Myocyte (in vitro differentiated cells): ENCODE results near the gene UBE2G2. TPM values are rescaled to one million over a fixed set of nuclear protein-coding genes. Genes with fewer than 3 reads are reported as not detected.

ENCODE experiments used
- DNase-seq: peaks from one replicate; pipeline ENCODE4 v3.0.0-alpha.2; 2012; ENCODE audit warnings: low read depth
- total RNA-seq: library from RNA; depleted of rRNA; stranded (reverse); fragments of >200 nt; gene quantifications from 2 replicates; pipeline ENCODE4 v1.2.3, GENCODE V29; 2014

UBE2G2 gene
- total RNA-seq, 1 donor from 2014 or later, result 99.8 TPM

DNA sequence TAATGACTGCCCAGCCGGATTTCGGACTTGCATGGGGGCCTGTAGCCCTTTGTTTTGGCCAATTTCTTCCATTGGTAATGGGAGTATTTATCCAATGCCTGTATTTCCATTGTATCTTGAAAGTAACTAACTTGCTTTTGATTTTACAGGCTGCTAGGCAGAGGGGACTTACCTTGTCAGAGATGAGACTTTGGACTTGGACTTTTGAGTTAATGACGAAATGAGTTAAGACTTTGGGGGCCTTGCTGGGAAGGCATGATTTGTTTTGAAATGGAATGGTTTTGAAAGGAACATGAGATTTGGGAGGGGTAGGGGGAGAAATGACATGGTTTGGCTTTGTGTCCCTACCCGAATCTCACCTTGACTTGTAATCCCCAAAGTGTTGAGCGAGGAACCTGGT lies 9.6 kb downstream of the UBE2G2 start:
- no peak for DNase-seq

DNA sequence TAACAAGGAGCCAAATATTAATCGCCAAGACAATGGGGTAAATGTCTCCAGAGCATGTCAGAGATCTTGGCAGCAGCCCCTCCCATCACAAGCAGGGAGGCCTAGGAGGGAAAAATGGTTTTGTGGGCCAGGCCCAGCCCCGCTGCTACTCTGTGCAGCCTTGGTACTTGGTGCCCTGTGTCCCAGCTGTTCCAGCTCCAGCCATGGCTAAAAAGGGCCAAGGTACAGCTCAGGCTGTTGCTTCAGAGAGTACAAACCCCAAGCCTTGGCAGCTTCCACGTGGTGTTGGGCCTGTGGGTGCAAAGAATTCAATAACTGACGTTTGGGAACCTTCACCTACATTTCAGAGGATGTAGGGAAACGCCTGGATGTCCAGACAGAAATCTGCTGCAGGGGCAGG lies 10.4 kb downstream of the UBE2G2 start:
- DNase-seq, result no peak

DNA sequence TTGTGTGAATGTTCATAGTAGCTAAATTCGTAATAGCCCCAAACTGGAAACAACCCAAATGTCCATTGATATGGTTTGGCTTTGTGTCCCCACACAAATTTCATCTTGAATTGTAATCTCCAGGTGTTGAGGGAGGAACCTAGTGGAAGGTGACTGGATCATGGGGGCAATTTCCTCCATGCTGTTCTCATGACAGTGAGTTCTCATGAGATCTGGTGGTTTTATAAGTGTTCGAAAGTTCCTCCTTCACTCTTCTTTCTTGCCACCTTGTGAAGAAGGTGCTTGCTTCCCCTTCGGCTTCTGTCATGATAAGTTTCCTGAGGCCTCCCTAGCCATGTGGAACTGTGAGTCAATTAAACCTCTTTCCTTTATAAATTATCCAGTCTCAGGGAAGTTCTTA lies 11.3 kb downstream of the UBE2G2 start:
- DNase-seq, result no peak

DNA sequence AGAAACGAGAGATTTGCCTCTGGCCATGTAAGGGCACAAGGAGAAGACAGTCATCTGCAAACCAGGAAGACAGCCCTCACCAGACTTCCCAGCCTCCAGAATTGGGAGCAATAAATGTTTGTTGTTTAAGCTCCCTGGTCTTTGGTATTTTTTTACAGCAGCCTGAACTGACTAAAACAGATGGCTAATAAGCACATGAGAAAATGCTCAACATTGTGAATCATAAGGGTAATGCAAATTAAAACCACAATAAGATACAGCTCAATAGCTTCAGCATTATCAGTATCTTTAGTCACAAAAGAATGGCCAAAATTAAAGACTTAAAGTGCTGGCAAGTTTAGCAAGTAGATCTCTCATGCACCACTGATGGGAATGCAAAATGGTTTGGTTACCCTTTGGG lies 11.7 kb downstream of the UBE2G2 start:
- peak; percentile 37 for DNase-seq

DNA sequence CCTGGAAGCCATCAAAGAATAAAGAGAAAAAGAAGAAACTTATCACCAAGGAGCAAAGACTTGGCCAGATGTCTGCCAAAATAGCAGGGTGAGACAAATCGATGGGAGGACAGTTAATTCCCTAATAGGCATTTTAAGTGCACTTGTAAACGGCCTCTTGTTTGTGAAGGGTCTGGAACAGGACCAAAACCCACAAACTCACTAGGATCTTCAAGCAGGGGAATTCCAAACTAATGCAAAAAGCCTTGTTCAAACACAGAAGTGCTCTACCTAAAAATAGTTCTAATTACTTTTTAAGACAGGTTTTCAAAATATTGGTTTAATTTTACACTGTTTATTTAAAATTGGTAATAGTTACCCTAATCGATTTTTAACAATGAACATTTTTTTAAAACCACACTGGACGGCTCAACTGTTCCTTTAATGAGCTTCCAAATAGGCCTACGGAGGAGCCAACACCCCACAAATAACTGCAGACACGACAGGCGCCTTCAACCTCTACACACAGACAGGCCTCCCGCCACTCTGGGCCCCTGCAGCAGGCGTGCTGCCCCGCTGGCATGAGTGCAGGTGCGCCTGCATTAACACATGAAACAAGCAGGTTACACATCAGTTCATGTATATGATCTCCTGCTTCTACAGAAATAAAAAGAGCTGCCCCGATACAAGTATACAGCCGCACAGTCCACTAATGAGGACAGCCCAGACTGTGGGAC lies 15.8 kb downstream of the UBE2G2 start:
- DNase-seq, result no peak

DNA sequence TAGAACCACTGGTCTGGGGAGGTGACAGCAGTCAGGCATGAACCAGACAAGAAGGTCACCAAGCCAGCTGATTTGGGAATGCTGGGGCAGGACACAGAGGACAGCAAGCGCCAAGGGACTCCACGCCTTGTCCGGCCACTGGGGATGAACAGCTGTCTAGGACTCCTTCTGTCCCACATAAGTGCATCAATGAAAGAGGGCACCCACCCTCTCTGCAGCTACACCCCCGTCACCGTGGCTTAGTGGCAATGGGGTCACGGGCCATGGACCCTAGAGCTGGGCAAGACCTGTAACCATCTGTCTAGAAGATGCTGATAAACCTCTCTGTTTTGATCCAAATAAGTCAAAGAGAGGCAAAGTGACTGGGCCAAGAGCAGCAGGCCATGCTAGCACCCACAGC lies 16.8 kb downstream of the UBE2G2 start:
- DNase-seq, result no peak

DNA sequence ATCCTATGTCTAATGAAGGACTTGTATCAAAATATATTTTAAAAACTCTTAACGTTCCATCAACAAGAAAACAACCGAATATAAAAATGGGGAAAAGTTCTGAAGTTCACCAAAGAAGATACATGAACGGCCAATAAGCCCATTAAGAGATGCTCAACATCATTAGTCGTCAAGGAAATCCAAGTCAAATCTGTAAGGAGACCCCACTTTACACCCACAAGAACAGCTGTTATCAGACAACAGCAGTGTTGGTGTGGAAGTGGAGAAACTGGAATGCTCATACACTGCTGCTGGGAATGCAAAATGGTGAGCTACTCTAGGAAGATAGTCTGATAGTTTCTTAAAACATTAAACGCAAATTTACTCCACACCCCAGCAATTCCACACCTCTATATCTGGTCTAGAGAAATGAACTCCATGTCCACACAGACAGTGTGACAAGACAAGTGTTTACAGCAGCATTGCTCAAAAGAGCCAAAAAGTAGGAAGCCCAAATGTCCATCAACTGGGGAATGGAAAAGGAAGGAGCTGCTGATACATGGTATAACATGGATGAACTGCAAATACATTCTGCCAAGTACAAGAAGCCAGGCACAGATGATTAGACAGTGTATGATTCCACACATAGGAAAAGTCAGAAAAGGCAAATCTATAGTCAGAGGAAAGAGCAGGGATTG lies 18.5 kb downstream of the UBE2G2 start:
- peak; percentile 54 for DNase-seq

DNA sequence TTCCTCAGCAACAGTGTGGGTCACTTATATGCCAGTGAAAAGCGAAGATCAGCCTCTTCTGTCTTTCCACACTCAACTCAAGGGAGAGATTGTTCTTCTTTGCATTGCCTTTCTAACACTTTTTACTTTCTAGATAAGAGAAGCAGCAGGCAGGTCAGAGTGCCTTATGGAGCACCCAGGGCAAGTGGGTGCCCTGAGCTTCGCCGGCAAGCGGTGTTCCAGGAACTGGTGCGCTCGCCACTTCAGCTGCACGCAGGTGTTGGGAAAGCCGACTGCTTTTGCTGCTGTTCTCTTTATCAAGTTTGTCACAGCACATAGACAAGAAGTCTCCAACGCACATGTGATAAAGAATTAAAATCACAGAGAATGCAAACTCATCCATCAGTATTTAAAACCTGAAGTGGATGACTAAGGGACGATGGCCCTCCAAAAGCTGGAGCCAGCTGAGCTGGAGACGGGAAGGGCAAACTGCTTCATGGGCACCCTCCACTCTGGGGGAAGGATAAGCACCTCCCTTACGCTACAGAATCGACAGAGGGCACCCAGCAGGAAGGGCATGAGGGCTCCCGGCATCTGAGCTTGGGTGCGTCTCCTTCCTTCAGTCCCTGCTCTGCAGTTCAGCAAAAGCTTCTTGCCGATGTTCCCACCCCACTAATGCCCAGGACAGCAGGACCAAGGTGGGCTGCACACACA lies 20.7 kb downstream of the UBE2G2 start:
- DNase-seq, result no peak

DNA sequence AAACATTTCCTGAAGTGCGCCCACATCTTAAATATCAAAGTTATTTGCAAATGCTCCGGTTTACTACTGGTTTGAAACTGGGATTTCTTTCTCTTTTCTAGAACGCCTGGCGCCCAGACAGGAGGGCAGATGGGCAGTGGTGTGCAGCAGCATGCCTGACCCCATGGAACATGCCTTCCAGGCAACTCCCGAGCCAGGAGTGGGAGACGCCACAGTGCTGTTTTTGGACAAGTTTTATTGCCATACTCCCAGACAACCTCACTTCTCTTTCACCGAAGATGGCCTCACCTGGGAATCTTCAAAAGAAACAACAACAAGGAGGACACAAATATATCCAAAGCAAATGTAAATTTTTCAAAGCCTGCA lies 21.5 kb downstream of the UBE2G2 start:
- DNase-seq, result no peak

DNA sequence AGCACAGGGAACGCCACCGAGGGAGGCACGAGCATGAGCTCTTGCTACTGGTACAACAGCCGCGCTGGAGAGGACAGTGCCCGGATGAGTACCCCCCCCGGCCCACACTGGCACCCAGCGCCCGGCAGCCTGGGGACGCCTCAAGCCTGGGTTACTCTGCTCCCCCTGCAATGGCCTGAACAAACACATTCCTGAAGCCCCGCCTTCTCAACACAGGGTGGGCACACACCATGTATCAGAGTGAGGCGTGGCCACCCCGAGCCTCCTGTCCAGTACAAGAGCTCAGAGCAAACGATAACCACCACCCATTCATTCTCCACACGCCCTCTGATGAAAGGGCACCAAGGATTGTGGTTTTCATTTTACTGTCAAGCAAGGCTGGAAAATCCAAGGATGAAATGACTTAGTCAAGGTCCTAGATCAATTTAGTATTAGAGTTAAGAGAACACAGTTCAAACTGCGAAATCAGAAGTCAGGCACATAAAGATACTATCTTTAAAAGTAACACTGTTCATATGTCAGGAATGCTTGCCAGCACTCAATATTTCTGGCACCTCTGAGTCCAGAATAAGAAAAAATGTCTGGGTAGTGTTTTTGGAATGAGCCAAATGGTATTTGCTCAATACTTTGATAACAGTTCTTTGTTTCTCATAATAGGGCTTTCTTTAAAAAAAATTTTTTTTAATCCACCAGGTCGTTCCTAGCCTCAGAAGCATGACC lies 22.0 kb downstream of the UBE2G2 start:
- DNase-seq, result no peak

DNA sequence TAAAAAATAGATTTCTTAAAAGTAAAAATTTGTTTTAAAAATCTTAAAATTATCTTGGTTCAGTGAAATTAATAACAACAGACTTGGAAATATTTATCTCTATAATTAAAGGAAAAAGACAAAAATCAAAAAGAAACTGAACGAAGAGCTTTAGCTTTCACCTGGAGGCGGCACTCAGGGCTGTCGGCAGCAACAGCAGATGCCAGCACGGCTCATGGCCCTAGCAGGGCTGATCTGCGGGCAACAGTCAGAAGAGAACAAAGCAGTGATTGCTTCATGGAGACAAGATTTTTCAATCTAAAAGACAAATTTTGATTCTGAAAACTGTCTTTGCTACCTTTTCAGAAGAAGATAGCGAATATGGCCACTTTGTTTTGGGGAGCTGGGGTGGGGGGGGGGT lies 22.6 kb downstream of the UBE2G2 start:
- no peak for DNase-seq

DNA sequence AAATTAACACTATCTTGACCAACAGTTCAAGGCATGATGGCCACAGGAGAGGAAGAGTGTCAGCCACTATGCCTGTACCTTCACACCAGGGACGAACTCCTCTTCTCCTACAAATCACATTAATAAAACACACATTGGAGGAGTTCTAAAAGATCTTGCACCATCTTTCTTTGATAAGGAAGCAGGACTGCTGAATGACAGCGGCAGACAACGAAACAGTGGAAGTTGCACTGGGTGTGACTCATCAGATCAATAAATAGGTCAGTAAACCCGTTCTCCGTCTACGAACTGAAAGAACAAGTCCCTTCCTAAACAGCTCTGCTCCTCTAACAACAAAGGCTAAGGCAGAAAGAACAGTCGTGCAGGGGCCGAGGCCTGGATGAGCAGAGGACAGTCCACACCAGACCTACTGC lies 23.1 kb downstream of the UBE2G2 start:
- DNase-seq, result no peak

DNA sequence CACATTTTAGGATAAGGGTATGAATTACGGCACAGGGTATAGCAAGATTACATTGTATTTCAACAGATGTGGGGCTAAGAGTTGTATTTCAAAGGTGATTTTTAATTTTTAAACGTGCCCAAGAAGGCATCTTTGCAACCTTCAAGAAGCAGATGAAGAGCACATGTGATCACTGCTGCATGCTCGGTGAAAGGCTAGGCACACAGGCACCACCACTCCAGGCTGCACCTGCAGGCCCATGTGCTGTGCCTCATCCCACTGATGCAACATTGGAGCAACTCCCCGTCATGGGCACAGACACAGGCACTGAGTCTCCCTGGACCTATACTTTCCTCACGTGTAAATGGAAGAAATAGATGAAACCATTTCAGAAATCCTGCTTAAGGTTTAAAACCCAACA lies 23.5 kb downstream of the UBE2G2 start:
- no peak for DNase-seq

DNA sequence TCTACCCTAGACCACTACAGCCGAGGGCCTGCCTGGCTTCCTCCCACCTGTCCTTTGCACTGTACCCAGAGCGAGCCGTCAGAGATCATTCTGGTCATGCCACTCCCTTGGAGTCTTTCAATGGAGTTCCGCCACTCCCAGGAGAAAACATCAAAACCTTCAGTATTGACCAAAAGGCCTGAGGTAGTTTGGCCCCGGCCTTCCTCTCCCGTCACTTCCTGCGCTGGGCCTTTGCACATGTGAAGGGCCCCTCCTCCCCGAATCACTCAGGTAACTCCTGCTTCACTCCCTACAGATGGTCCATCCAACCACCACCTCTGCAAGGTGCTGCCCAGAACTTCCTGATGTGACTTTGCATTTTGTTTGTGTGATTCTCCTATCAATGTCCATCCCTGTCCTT lies 26.6 kb downstream of the UBE2G2 start:
- no peak for DNase-seq

DNA sequence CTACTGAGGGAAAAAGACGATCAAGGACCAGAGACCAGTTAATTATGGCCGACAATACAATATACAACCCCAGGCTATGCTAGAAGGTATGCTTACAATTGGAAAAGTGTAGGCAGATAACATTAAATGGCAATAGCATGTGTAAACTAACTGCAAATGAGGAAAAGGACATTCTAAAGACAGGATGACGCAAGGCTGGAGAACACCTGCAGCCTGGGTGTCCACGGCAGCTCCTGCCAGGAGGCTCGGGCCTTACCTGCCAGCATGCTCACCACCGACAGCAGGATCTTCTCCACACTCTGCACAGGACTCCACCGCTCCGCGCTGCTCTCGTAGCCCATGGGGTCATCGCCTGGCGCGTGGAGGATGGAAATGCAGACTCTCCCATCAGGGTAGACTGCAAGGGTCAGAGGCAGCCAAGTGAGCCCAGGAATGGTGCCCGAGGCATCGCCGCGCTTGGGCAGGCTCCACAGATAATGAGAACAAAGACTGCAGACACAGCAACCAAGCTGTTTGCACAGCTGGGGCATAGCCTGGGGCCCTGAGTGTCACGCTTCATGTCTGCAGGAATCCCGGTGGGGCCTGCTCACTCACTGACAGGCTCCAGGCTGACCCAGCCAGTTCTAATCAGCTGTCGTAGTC lies 28.2 kb downstream of the UBE2G2 start:
- no peak for DNase-seq

DNA sequence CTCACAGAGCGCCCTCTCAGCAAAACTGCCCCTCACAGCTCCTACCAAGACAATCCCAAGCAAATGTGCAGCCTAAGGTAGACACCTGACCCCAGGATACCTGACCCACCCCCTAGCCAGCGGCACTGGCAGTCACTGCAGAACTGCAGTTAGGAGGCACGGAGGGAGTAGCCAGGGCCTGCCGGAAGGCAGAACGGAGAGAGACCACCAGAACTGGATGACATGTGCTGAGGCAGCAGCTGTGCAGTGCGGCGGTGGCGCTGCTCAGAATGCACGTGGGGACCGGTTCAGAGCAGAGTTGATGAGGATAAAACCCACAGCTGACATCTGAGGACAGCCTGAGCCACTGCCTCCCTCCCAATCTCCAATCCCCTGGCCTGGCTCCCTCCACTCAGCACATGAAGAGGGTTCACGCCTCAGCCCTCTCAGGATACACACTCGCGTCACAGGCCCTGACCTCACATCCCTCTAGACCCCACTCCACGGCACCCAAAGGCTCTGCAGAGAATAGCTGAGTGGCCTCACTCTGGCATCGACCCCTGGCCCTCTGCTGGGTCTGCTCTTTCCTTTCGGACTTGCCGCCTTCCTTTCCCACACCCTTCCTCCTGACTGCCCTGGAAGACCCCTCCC lies 29.6 kb downstream of the UBE2G2 start:
- DNase-seq, result no peak

DNA sequence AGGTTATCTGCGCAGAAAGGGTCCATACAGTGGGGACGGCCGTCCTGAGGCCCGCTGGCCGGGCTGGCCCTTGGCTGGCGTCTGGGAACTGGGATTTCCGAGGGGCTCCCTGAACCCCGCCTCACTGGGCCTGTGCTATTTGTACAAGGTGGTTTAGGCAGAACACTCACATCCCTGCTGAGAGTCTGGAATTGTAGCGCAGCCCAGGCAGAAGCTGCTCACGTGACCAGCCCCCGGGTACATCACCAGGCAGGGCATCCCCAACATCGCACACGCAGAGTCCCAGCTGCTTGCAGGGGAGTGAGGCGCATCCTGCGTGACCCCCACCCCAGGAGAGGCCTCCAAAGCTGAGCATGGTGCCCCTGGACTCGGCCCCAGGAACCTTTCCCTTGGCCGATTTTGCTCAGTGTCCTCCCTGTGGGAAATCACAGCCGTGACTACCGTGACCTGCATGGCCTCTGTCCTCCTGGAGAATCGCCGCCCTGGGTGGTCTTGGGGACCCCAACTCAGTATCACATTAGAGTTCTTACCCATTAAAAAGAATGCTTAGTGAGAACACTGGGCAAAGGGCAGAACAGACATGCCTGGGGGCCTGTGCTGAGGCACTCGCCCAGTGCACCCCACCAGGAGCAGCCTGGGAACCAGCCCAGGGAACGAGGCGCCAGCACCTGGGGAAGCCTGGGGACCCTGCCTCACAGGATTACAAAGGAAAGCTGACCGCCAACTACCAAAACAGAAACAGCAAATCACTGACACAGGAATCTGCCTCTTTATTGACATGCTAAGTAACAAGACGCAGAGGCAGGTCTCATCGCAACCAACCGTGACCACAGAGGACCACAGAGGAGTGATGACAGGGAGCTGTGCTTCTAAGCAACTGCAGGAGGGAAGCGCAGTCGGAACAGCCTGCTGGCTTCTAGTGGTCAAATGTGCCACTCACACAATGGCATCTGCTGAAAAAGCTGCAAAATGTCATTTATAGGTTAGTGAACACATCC lies 33.5 kb downstream of the UBE2G2 start:
- no peak for DNase-seq

DNA sequence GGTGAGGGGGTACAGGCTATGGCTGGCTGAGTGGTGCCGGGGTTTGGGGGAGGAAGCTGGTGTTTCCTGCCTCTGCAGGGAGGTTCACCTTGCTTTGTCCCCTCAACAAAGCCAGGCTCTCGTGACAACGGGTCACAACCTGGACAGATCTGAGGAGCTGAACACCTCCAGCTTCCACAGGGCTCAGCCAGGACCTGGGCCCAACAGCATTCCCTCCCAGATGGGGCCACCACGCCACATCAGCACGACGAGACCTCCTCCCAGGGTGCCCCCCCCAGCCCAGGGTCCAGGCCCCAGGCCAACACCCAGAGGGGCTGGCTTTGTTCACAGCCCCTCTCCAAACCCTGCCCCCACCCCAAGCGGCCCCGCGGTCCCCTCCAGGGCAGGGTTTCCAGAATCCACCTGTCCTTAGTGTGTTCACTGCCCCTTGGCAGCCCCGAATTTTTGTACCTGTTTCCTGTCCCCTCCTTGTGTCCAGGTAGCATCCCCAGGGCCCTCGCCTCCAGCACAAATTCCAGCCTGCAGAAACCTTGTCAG lies 34.7 kb downstream of the UBE2G2 start:
- no peak for DNase-seq

DNA sequence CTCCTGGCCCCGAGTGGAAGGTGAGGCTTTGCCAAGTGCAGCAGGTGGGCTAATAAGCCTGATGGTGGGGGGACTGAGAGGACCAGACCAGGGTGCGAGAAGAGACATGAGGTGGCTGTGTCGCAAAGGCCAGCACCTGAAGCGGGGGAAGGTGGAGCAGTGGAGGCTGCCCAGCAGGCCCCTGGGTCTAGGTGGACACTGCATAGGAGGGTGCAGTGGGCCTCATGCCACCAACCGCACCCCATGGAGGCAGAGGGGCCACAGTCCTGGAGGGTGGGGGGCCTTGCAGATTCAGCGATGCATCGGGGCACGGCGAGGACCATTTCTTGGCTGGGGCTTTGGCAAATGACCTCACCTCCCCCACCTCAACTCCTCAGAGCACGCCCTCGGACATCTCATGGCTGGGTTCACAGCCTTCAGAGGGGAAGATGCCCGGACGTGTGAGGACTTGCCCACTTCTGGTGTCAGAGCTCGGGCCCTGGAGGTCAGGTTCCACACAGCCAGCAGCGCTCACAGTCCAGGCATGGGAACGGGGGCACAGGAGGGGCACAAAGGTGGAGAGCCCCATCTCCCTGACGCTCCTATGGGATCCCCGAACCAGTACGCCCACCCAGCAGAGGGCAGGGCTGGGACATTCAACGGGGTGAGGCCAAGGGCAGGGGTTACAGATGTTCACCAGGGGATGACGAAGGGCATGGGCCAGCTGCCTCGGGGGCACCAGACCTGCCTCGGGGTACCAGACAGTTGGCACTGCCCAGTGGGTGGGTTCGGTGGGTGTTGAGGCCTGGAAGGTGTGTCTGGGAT lies 35.4 kb downstream of the UBE2G2 start:
- DNase-seq, result no peak
